ENCODE measurements around the gene PXDC1. TPM values are rescaled to one million over a fixed set of nuclear protein-coding genes. Genes with fewer than 3 reads are reported as not detected.

Gene PXDC1
- total RNA-seq, 2 experiments from 2014 or later: 0.17 to 0.27 TPM

DNA sequence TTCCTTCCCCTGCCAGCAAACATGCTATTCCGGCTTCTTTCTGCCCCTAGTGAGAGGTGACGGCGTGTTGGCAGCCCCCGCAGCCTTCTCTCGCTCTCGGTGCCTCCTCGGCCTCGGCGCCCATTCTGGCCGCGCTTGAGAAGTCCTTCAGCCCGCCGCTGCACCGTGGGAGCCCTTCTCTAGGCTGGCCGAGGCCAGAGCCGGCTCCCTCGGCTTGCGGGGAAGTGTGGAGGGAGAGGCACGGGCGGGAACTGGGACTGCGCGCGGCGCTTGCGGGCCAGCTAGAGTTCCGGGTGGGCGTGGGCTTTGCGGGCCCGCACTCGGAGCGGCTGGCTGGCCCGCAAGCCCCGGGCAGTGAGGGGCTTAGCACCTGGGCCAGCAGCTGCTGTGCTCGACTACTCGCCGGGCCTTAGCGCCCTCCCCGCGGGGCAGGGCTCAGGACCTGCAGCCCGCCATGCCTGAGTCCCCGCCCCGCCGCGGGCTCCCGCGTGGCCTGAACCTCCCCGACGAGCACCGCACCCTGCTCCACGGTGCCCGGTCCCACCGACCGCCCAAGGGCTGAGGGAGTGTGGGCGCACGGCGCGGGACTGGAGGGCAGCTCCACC is 20.0 kb upstream of the PXDC1 start:
- no peak overlapping the region for H3K27ac Mint-ChIP-seq
- Histone ChIP-seq H3K4me3 (ENCODE audit: low read length) (no peak overlapping the region), H3K4me1 (ENCODE audit: insufficient read depth, low read length) (no peaks in the 10 kb centered on the region), H3K27me3 (ENCODE audit: control insufficient read depth in 1 of 2, insufficient read depth in 2 of 2, low read length in 2 of 2) (peaks cover 0 to 3% of the 10 kb centered on the region in 2 experiments), H3K27ac (ENCODE audit: low read depth in 1 of 2, low read length in 2 of 2) (no peak overlapping the region), H3K36me3 (ENCODE audit: insufficient read depth, low read length) (no peaks in the 10 kb centered on the region), H3K9me3 (ENCODE audit: control insufficient read depth in 1 of 2, insufficient read depth in 1 of 2, low read length in 2 of 2) (peaks cover 0 to 4% of the 10 kb centered on the region in 2 experiments)
- no peak for ATAC-seq (ENCODE audit: poor library complexity)
- H3K4me3 Mint-ChIP-seq: no peak overlapping the region
- no peaks in the 10 kb centered on the region for H3K36me3 Mint-ChIP-seq (ENCODE audit: low read depth)
- TF ChIP-seq, protein P1, sequence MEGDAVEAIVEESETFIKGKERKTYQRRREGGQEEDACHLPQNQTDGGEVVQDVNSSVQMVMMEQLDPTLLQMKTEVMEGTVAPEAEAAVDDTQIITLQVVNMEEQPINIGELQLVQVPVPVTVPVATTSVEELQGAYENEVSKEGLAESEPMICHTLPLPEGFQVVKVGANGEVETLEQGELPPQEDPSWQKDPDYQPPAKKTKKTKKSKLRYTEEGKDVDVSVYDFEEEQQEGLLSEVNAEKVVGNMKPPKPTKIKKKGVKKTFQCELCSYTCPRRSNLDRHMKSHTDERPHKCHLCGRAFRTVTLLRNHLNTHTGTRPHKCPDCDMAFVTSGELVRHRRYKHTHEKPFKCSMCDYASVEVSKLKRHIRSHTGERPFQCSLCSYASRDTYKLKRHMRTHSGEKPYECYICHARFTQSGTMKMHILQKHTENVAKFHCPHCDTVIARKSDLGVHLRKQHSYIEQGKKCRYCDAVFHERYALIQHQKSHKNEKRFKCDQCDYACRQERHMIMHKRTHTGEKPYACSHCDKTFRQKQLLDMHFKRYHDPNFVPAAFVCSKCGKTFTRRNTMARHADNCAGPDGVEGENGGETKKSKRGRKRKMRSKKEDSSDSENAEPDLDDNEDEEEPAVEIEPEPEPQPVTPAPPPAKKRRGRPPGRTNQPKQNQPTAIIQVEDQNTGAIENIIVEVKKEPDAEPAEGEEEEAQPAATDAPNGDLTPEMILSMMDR (IDR thresholded peaks at IDR 0.05): no peak
- peaks cover 52% of the 10 kb centered on the region for H3K27me3 Mint-ChIP-seq
- intact Hi-C loops (cut with DNase I, micrococcal nuclease): no loop called here
- no peaks in the 10 kb centered on the region for H3K4me1 Mint-ChIP-seq (ENCODE audit: low read depth)
- DNase-seq: no peak
- H3K9me3 Mint-ChIP-seq: no peaks in the 10 kb centered on the region
- ChIA-PET CTCF (no interaction called here), POLR2A (no interaction called here)

DNA sequence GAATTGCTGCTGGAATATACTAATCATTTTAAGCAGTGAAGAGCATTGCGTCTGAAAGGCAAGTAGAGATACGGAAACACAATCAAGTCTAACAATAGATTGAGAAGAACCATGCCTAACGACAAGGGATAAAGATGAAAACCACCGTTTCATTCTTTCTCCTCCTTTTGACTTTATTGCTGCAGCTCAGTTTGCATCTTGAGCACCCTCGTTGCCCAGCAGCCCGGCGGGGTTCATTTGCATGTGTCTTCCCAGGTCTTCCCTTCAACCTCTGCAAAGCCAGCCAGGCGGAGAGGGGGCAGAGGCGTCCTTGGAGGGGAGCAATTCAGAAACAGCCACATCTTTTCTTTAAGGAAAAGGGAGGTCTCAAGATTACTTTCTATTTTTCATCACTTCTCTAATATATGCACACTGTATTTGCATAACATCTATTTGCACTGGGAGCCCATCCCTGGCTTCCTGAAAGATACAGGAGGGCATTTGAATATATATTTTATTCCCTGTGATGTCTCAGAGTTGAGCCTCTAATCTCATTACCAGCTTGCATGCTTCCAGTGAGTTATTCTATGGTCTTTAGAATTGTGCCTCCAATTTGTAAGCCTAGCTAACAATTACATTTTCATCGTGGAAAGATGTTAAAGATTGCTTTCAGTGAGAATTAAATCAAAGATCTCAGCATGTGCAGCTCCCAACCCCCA is 18.7 kb upstream of the PXDC1 start:
- Mint-ChIP-seq H3K4me3 (no peak overlapping the region), H3K27ac (no peak overlapping the region), H3K4me1 (ENCODE audit: low read depth) (no peaks in the 10 kb centered on the region), H3K9me3 (no peaks in the 10 kb centered on the region), H3K27me3 (peaks cover 59% of the 10 kb centered on the region), H3K36me3 (ENCODE audit: low read depth) (no peaks in the 10 kb centered on the region)
- POLR2A ChIA-PET: no interaction called here
- ATAC-seq (ENCODE audit: poor library complexity) (no peak), DNase-seq (no peak)
- peaks cover 0 to 6% of the 10 kb centered on the region in 2 experiments for H3K27me3 ChIP-seq (ENCODE audit: control insufficient read depth in 1 of 2, insufficient read depth in 2 of 2, low read length in 2 of 2)
- CTCF ChIA-PET: no interaction called here
- TF ChIP-seq, protein P1 (IDR thresholded peaks at IDR 0.05): no peak
- intact Hi-C loops (cut with DNase I, micrococcal nuclease): no loop called here
- no peak overlapping the region for H3K4me3 ChIP-seq (ENCODE audit: low read length)
- H3K27ac ChIP-seq (ENCODE audit: low read depth in 1 of 2, low read length in 2 of 2): no peak overlapping the region
- H3K4me1 ChIP-seq (ENCODE audit: insufficient read depth, low read length): no peaks in the 10 kb centered on the region
- H3K36me3 ChIP-seq (ENCODE audit: insufficient read depth, low read length): no peaks in the 10 kb centered on the region
- peaks cover 0 to 4% of the 10 kb centered on the region in 2 experiments for H3K9me3 ChIP-seq (ENCODE audit: control insufficient read depth in 1 of 2, insufficient read depth in 1 of 2, low read length in 2 of 2)

DNA sequence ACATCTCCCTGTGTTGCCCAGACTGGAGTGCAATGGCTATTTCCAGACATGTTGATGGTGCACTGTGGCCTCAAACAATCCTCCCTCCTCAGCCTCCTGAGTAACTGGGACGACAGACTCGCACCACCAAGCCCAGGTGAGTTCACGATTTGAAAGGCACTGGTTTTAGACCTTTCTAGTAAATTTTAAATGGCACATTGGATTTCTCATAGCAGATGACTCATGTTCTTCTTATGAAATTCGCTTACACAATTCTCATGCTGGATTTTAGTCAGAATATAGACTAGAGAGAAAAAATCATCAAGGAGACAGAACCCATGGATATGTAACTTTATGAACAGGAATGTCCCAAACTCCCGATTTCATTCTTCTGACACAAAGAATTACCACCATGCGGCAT is 18.1 kb upstream of the PXDC1 start:
- H3K36me3 ChIP-seq (ENCODE audit: insufficient read depth, low read length): no peaks in the 10 kb centered on the region
- Mint-ChIP-seq H3K27ac (no peak overlapping the region), H3K36me3 (ENCODE audit: low read depth) (no peaks in the 10 kb centered on the region), H3K4me1 (ENCODE audit: low read depth) (no peaks in the 10 kb centered on the region), H3K4me3 (no peak overlapping the region), H3K9me3 (no peaks in the 10 kb centered on the region), H3K27me3 (peaks cover 65% of the 10 kb centered on the region)
- H3K27ac ChIP-seq (ENCODE audit: low read depth in 1 of 2, low read length in 2 of 2): no peak overlapping the region
- H3K9me3 ChIP-seq (ENCODE audit: control insufficient read depth in 1 of 2, insufficient read depth in 1 of 2, low read length in 2 of 2): peaks cover 0 to 4% of the 10 kb centered on the region in 2 experiments
- no peaks in the 10 kb centered on the region for H3K4me1 ChIP-seq (ENCODE audit: insufficient read depth, low read length)
- no peak overlapping the region for H3K4me3 ChIP-seq (ENCODE audit: low read length)
- H3K27me3 ChIP-seq (ENCODE audit: control insufficient read depth in 1 of 2, insufficient read depth in 2 of 2, low read length in 2 of 2): peaks cover 0 to 6% of the 10 kb centered on the region in 2 experiments
- POLR2A ChIA-PET: no interaction called here
- ATAC-seq (ENCODE audit: poor library complexity) (no peak), DNase-seq (no peak)
- TF ChIP-seq, protein P1 (IDR thresholded peaks at IDR 0.05): no peak
- intact Hi-C loops (cut with DNase I, micrococcal nuclease): no loop called here
- CTCF ChIA-PET: no interaction called here

All from CD4-positive, alpha-beta T cell (primary cell).